ENCODE measurements around the gene LNPK.
"Not testable (repeated sequence)": the region's sequence is repeated elsewhere in the genome, so short reads cannot be mapped to it uniquely, and the experiment has no call there.

LNPK gene

DNA sequence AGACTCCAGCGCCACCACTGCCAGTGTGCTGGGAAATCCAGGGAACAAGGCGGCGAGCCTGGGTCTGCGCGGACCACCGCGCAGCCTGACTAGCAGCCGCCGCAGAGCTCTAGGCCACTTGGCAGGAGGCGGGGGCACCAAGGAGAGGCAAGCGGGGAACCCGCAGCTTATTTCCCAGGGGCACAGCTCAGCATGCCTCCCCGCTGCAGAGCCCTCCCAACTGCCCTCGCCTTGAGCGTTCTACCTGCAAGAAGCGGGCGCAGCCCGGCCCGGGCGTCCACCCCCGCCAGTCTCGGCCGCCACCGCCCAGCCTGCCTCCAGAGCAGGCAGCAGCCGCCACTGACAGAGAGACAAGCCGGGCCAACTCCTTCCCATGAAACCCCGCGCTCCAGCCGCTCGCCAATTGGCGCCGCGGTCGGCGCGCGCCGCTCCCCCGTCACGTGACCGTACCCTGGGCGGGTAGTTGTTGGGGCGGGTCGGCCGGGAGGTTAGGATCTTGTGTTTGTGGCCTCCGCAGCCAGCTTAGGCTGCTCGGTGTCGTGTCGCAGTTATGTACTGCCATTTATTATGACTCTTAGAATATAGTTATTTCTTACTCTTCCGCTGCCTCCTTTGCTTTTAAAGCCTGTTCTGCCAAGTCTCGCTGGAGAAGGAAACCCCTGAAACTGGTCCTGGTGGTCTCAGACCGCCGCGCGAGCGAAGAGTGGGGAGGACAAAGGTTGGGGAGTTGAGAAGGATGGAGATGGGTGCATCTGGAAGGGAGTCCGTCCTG, at the start of gene LNPK:
Gene LNPK (minus strand): TSS at position 352 of the 772 bp plus-strand sequence. CDS start 6,683 bp downstream, outside the sequence.
- peak; percentile 89 for FAIRE-seq

DNA sequence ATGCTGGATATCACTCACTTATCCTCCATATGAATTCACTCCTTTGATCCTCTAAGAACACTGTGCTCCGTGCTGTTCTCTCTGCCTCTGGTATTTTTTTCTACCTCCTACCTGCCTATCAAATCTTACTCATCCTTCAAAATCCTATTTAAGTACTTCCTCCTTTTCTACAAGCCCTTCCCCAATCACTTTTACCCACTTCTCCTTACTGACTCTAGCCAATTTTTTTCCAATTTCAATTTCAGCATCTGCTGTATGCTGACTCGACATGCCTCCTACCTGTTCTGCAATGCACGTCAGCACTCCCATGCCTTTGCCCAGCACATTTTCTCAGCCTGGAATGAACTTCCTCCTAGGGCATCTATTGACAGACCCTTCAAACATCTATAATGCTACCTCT, 37.3 kb upstream of the LNPK start:
- no peak for FAIRE-seq

DNA sequence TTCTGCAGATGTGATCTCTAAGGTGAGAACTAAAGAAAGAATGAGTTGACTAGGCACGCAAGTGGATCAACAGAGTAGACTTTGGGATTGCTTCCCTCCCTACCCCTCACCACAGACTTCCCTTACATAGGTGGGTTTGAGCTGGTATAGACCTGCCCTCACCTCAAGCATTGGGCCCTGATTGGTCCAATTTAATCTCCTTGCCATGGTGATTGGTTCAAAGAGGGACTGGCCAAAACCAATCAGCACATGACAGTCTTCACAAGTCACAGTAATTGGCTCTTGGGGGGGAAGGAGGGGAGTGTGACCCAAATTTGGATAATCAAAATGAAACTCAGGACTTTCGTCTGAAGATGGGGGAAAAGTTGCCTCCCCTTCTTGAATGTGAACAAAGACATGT, 36.6 kb upstream of the LNPK start:
- no peak for FAIRE-seq

DNA sequence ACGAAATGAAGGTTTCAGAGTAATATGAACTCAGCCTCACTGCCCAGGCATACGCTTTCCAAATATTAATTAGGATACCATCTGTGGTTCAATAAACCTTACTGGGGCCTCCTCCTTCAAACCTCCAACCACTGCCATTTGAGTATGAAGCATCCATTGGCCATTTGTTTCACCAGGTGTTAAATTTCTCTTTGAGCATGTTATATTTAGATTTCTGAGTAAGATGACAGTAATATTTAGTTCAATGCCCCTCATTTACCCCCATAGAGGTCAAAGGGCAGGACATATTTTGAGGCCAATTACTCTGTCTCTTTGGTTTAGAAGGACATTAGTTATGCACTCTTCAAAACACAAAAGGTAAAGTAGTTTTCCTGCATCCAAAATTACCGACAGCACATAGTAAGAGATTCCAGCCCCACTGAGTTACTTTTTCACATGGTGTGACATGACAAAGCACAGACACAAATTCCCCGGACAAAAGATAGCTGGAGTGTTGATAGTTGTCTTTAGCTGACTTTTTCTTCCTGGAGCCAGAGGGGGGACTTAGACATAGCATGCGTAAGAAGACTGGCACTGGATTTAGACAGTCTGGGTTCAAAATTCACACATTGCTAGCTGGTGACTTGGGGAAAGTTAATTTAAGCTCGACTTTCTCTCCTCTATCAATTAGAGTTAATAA, 33.1 kb upstream of the LNPK start:
- no peak for FAIRE-seq

DNA sequence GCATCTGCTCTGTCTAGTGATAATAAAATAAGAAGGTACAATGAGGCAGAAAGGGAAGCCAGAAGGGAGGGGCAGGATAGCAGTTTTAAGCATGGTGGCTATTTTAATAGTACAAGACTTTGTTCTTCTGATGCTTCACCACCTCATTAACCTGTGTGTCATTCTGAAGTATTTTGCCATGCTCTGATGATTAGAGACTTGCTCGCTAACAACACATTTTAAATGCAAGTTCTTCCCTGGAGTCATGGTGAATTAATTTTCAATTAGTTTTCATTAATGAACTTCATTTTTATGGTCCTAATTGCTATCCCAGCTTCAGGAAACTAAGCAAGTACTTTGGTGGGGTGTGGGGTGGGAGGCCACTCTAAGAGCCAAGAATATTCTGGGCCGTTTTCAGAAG, 25.7 kb upstream of the LNPK start:
- FAIRE-seq = no peak

DNA sequence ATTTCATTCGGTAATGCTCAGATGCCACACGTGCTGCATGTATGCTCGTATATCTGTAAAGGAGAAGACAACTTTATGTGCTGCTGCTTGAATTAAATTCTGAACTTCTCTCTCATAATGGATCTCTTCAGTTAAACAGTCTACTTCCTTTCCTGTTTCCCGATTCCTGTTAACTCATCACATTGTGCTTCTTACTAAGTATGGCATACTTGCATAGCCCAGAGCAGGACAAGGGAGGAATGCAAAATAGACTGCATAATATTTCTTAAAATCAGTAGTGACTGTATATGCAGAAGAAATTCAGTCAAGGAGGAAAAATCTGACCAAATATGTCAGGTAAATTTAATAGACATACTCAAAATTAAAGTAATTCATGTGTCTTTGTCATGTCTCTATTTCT, 23.9 kb upstream of the LNPK start:
- FAIRE-seq = no peak

DNA sequence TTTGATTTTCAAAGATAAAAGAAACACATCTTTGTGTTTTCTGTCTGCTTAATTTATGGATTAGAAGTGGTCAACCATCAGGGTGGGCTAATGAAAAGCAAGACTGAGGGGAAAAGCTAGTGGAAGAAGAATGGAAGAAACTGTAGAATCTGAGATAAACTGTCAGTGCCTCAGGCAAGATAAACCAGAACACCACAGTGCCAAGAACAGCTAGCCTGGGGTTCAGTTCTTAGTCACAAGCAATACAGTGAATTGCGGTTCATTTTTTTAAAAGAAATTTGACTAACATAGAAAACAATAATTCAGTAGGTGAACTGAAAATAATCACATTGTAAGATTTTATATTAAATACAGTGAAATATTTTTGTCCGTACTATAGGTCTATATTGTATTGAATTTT, 22.0 kb upstream of the LNPK start:
- no peak for FAIRE-seq

GRCh38 chr2:176022048-176022447, 20.0 kb upstream of the LNPK start:
- no peak for FAIRE-seq

GRCh38 chr2:176020400-176020799, 18.3 kb upstream of the LNPK start:
- no peak for FAIRE-seq

- FAIRE-seq = no peak
Observed at GRCh38 chr2:176018708-176019107, 16.6 kb upstream of the LNPK start.

DNA sequence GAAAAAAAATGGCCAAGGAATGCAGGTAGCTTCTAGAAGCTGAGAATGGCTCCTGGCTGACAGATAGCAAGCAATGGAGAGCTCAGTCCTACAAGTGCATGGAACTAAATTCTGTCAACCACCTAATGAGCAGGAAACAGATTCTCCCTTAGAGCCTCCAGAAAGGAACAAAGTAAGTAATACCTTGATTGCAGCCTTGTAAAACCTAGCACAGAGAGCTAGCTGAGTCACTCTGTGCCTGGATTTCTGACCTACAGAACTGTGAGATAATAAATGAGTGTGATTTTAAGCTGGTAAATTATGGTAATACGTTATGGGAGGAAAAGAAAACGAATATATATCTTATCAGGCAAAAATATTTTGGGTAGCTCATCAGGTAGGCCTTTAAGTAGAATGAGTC, 7.4 kb upstream of the LNPK start:
- FAIRE-seq = no peak

GRCh38 chr2:176004934-176005333, 2.9 kb upstream of the LNPK start:
- FAIRE-seq = no peak

- FAIRE-seq = no peak
Observed at GRCh38 chr2:176003958-176004357, 1.9 kb upstream of the LNPK start.

DNA sequence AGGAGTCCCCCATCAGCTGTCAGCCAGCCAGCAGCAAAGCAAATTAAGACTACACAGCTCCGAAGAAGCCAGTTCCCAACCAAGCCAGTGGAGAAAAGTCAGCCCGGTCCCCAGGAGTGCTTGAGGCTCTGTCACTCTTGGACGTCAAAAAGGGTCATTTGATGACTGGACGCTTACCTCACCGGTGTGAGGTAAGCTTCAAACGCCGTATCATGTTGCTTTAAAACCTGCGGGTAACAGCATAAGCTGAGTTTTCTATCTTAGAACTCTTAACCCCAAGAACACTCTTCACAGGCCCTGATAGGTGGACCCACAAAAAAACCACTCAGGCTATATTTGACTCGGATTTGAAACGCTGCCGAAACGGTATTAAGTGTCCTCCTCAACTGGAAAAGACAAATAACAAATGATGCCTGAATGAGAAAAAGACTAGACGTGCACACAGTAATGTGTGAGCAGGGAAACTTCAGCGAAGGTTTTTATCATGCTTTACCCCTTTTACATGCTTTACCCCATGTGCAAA, 682 bp upstream of the LNPK start:
- no peak for FAIRE-seq

- no peak for FAIRE-seq
Observed at GRCh38 chr2:176001281-176001915, 669 bp downstream of the LNPK start.

- FAIRE-seq = no peak
Observed at GRCh38 chr2:175999283-175999819, 2.7 kb downstream of the LNPK start.

DNA sequence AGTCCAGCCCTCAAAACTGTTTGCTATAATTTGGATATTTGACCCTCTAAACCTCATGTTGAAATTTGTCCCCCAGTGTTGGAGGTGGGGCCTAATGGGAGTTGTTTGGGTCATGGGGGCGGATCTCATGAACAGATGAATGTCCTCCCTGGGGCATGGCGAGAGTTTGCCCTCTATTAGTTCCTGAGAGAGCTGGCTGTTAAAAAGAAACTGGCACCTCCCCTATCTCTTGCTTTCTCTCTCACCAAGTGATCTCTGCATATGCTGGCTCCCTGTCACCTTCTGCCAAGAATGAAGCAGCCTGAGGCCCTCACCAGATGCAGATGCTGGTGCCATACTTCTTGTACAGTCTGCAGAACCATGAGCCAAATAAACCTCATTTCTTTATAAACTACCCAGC, 12.0 kb downstream of the LNPK start:
- no peak for FAIRE-seq

DNA sequence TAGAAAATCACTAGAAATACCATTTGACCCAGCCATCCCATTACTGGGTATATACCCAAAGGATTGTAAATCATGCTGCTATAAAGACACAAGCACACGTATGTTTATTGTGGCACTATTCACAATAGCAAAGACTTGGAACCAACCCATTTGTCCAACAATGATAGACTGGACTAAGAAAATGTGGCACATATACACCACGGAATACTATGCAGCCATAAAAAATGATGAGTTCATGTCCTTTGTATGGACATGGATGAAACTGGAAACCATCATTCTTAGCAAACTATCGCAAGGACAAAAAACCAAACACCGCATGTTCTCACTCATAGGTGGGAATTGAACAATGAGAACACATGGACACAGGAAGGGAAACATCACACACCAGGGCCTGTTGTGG, 14.9 kb downstream of the LNPK start:
- not testable (repeated sequence) for FAIRE-seq

DNA sequence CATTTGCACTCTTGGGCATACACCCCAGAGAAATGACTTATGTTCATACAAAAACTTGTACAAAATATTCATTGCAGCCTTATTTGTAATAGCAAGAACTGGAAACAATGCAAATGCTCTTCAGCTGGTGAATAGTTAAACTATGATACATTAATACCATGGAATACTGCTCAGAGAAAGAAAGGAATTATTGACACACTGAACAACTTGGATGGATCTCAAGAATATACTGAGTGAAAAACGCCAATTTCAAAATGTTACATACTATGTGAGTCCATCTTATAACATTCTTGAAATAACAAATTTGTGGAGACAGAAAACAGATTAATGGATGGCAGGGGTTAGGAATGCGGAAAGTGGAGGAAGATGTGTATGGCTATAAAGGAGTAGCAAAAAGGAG, 17.2 kb downstream of the LNPK start:
- no peak for FAIRE-seq

- no peak for FAIRE-seq
Observed at GRCh38 chr2:175981551-175981950, 20.5 kb downstream of the LNPK start.

DNA sequence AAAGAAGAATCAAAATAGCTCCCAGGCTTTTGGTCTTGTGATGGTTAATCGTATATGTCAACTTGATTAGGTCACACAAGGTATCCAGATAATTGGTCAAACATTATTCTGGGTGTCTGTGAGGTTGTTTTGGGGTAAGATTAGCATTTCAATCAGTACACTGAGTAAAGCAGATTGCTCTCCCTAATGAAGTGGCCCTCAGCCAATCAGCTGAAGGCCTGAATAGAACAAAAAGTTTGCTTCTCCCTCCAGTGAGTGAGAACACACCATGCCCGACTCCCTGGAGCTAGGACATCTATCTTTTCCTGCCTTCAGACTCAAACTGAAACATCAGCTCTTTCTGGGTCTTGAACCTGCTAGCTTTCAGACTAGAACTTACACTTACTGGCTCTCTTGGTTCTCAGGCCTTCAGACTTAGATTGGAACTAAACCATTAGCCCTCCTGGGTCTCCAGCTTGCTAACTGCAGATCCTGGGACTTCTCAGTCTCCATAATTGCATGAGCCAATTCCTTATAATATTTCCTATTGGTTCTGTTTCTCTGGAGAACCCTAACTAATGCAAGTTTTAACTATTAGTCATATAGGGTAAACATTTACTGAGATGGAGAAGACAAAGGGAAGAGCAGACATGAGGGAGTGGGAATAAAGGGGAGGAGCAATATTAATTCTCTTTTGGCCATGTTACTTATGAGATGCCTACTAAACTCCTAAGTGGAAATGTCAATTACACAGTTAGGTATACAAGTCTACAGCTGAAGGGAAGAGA, 25.5 kb downstream of the LNPK start:
- FAIRE-seq = no peak

- no peak for FAIRE-seq
Observed at GRCh38 chr2:175973373-175973772, 28.7 kb downstream of the LNPK start.

DNA sequence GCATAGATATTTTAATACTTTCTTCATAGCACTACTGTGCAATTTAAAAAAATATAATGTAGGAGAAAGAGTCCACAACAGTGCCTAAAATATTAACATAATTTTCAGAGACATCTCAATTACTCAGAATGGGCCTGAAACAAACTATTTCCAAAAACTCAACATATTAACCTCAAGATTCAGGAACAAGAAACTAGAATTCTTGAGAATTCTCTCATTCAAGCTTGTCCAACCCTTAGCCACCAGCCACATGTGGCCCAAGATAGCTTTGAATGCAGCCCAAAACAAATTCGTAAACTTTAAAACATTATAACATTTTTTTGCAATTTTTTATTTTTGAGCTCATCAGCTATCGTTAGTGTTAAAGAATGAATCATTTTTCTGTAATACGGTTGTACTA, 35.2 kb downstream of the LNPK start:
- no peak for FAIRE-seq

Data from endometrium (tissue), 2 donors.